ENCODE measurements around the gene SMIM9. TPM values are rescaled to one million over a fixed set of nuclear protein-coding genes. Genes with fewer than 3 reads are reported as not detected.

SMIM9 gene
- total and polyA plus RNA-seq, 9 donors, result not detected

DNA sequence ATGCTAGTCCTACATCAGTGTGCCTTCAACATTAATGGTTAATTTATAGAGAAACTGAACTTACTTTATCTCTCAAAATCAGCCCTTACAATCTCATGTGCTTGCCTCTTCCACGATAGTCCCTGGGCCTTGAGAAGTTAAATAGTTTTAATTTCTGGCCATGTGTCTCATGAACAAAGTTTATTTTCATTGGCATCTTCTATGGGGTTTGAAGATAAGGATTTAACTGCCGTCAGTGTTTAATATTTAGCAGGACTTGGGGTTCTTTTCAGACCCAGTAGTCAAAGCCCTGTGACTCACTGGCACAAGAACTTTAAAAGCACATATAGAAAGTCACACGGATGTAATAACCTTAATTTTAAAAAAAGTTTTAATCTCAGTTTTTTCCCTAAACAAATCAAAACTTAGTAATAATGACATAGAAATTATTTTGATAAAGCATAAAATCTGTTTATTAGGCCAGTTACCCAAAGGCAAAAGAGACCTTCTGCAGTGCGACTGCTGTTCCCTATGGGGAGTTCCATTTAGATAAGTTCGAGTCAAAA, 19.1 kb downstream of the SMIM9 start:
- TF ChIP-seq, protein P1, sequence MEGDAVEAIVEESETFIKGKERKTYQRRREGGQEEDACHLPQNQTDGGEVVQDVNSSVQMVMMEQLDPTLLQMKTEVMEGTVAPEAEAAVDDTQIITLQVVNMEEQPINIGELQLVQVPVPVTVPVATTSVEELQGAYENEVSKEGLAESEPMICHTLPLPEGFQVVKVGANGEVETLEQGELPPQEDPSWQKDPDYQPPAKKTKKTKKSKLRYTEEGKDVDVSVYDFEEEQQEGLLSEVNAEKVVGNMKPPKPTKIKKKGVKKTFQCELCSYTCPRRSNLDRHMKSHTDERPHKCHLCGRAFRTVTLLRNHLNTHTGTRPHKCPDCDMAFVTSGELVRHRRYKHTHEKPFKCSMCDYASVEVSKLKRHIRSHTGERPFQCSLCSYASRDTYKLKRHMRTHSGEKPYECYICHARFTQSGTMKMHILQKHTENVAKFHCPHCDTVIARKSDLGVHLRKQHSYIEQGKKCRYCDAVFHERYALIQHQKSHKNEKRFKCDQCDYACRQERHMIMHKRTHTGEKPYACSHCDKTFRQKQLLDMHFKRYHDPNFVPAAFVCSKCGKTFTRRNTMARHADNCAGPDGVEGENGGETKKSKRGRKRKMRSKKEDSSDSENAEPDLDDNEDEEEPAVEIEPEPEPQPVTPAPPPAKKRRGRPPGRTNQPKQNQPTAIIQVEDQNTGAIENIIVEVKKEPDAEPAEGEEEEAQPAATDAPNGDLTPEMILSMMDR (IDR thresholded peaks at IDR 0.05), result no peak
- no peak for TF ChIP-seq POLR2A (IDR thresholded peaks at IDR 0.05)
- no peak for TF ChIP-seq EP300 (IDR thresholded peaks at IDR 0.05)
- no peak overlapping the region for H3K4me3 ChIP-seq
- no peaks in the 10 kb centered on the region for H3K4me1 ChIP-seq (ENCODE audit: insufficient read depth)

DNA sequence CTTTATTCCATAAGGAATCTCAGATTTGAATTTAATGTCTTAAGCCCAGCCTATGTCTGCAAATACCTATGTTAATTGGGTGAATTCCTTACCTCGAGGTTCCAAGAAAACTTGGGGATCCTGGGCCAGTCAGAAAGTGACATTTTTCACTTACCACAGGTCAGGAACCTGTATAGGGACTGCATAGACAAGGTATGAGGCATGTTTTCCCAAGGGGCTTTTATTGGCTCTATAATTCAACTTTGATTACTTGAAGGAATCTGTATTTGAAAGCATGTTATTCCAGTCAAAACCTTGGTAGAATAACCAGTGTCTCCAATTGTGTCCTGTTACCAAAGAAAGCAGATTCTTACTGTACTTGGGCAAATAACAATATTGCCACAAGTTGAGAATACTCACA, 20.7 kb downstream of the SMIM9 start:
- H3K4me3 ChIP-seq, result no peak overlapping the region
- no peaks in the 10 kb centered on the region for H3K36me3 ChIP-seq
- intact Hi-C loops (cut with DNase I), result no loop called here
- TF ChIP-seq POLR2A (IDR thresholded peaks at IDR 0.05), result no peak
- no peak for TF ChIP-seq EP300 (IDR thresholded peaks at IDR 0.05)
- TF ChIP-seq, protein P1 (IDR thresholded peaks at IDR 0.05), result no peak
- no peaks in the 10 kb centered on the region for H3K4me1 ChIP-seq (ENCODE audit: insufficient read depth)
- H3K27ac ChIP-seq, result no peak overlapping the region
- WGBS, 3 donors, result 8 to 11% (median 10%) methylated on average over 1 of the region's 1 CpG
- DNase-seq, result no peak
- no peaks in the 10 kb centered on the region for H3K9me3 ChIP-seq
- H3K27me3 ChIP-seq, result no peaks in the 10 kb centered on the region

More for the DNA sequence above, 19.1 kb downstream of the SMIM9 start:
- no peaks in the 10 kb centered on the region for H3K9me3 ChIP-seq
- no peak overlapping the region for H3K27ac ChIP-seq
- no peak for DNase-seq
- no peaks in the 10 kb centered on the region for H3K27me3 ChIP-seq
- H3K36me3 ChIP-seq, result no peaks in the 10 kb centered on the region
- WGBS, 3 donors, result 38 to 43% (median 42%) methylated on average over 5 of the region's 5 CpGs
- intact Hi-C loops (cut with DNase I), result no loop called here

DNA sequence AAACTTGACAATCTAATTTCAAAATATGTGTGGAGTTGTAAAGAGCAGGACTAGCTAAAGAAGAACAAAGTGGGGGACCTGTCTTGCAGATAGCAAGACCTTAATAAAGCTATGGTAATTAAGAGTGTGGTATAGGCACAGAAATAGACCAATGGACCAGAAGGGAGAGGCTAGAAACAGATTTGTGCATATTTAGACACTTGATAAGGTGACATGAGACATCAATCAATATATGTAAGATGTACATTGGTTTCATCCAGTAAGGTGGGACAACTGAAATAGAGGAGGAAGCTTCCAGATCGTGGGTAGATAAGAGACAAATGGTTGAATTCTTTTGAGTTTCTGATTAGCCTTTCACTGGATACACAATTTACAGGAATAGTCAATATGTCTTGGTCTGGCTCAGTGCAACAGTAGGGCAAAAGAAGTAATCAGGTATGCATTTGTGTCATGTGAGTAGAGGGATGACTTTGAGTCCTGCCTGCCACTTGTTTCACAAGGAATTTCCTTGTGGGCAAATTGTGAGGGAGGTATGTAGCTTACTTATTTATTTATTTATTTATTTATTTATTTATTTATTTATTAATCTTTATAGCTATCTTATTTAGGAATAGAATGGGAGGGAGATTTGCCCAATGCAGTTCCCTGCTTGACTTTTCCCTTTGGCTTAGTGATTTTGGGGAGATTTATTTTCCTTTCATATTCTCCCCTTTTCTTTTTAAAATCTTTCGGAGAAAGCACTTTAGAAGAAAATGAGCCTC, 21.9 kb downstream of the SMIM9 start:
- no peak overlapping the region for H3K4me3 ChIP-seq
- H3K27me3 ChIP-seq, result no peaks in the 10 kb centered on the region
- 54 to 71% (median 68%) methylated on average over 2 of the region's 2 CpGs for WGBS, 3 donors
- no peaks in the 10 kb centered on the region for H3K36me3 ChIP-seq
- H3K4me1 ChIP-seq (ENCODE audit: insufficient read depth), result no peaks in the 10 kb centered on the region
- no peak overlapping the region for H3K27ac ChIP-seq
- intact Hi-C loops (cut with DNase I), result no loop called here
- no peak for DNase-seq
- H3K9me3 ChIP-seq, result no peaks in the 10 kb centered on the region
- no peak for TF ChIP-seq POLR2A (IDR thresholded peaks at IDR 0.05)
- TF ChIP-seq, protein P1 (IDR thresholded peaks at IDR 0.05), result no peak
- TF ChIP-seq EP300 (IDR thresholded peaks at IDR 0.05), result no peak

- no peak for TF ChIP-seq POLR2A (IDR thresholded peaks at IDR 0.05)
- no peak for TF ChIP-seq EP300 (IDR thresholded peaks at IDR 0.05)
- TF ChIP-seq, protein P1 (IDR thresholded peaks at IDR 0.05), result no peak
- no peak for DNase-seq
- Histone ChIP-seq H3K9me3 (no peaks in the 10 kb centered on the region), H3K4me1 (ENCODE audit: insufficient read depth) (no peaks in the 10 kb centered on the region), H3K4me3 (no peak overlapping the region), H3K36me3 (no peaks in the 10 kb centered on the region), H3K27ac (no peak overlapping the region), H3K27me3 (no peaks in the 10 kb centered on the region)
- WGBS, 3 donors, result 57 to 78% (median 62%) methylated on average over 1 of the region's 1 CpG
- intact Hi-C loops (cut with DNase I), result no loop called here
Observed at GRCh38 chrX:154809939-154810665, 24.4 kb downstream of the SMIM9 start.

Measured in ovary (tissue), 9 donors.